Right atrium auricular region (tissue), 2 donors: ENCODE results near the gene EPC2. TPM values are rescaled to one million over a fixed set of nuclear protein-coding genes. Genes with fewer than 3 reads are reported as not detected.
"Not testable (repeated sequence)": the region's sequence is repeated elsewhere in the genome, so short reads cannot be mapped to it uniquely, and the experiment has no call there.

Experiments
- DNase-seq: peaks from one replicate; pipeline ENCODE4 v3.0.0-alpha.2; 2019; ENCODE audit warnings: low spot score
- H3K27ac ChIP-seq, 2 donors: fragments of 200-600 bp; sonication (generic); 1 replicate in 1 of 2; 2 replicates in 1 of 2; pipeline ENCODE4 v1.5.1; 2016 to 2019
- H3K27me3 ChIP-seq, 2 donors: fragments of 200-600 bp; sonication (generic); one replicate each; pipeline versions ENCODE4 v1.5.1 to v1.6.0; 2017 to 2019
- H3K36me3 ChIP-seq: fragments of 200-600 bp; sonication (generic); one replicate; pipeline ENCODE4 v1.5.1; 2016
- H3K4me1 ChIP-seq, 2 donors: fragments of 200-600 bp; sonication (generic); one replicate each; pipeline versions ENCODE4 v1.5.1 to v1.6.0; 2017 to 2019
- H3K4me3 ChIP-seq, 2 donors: fragments of 200-600 bp; sonication (generic); 1 replicate in 1 of 2; 2 replicates in 1 of 2; pipeline ENCODE4 v1.5.1; 2017 to 2019; ENCODE audit warnings: mild to moderate bottlenecking in 1 of 2, moderate library complexity in 1 of 2
- H3K9me3 ChIP-seq, 2 donors: fragments of 200-600 bp; sonication (generic); one replicate each; pipeline ENCODE4 v1.5.1; 2019
- total RNA-seq, 2 donors: library from RNA; depleted of rRNA; stranded (reverse); fragments of >200 nt; gene quantifications; one replicate each; pipeline ENCODE4 v1.1.0, GENCODE V29; 2016
- TF ChIP-seq, protein P1 (sequence below), 2 donors: fragments of 200-600 bp; sonication (generic); IDR thresholded peaks; one replicate each; pipeline ENCODE4 v1.5.1; 2019; ENCODE audit warnings: antibody characterized with exemption in 2 of 2

The EPC2 gene
- total RNA-seq, 2 donors from 2014 or later: 17.8 to 18.3 TPM

DNA sequence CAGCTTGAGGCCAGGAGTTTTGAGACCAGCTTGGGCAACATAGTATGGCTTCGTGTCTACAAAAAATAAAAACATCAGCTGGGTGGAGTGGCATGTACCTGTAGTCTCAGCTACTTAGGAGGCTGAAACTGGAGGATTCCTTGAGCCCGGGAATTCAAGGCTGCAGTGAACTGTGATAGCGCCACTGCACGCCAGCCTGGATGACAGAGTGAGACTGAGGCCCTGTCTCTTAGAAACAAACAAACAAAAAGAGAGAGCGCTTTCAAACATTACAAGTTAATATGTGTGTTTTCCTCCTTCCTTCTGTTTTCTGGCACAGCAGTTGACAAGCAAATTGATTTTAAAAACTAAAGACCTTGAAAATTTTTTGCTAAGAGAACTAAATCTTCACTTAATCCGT lies 9.9 kb downstream of the EPC2 start:
- H3K4me3 ChIP-seq: no peak overlapping the region
- no peaks in the 10 kb centered on the region for H3K36me3 ChIP-seq
- peaks cover 0 to 66% of the 10 kb centered on the region in 2 donors for H3K4me1 ChIP-seq
- DNase-seq: no peak
- H3K9me3 ChIP-seq: no peaks in the 10 kb centered on the region
- TF ChIP-seq, protein P1, sequence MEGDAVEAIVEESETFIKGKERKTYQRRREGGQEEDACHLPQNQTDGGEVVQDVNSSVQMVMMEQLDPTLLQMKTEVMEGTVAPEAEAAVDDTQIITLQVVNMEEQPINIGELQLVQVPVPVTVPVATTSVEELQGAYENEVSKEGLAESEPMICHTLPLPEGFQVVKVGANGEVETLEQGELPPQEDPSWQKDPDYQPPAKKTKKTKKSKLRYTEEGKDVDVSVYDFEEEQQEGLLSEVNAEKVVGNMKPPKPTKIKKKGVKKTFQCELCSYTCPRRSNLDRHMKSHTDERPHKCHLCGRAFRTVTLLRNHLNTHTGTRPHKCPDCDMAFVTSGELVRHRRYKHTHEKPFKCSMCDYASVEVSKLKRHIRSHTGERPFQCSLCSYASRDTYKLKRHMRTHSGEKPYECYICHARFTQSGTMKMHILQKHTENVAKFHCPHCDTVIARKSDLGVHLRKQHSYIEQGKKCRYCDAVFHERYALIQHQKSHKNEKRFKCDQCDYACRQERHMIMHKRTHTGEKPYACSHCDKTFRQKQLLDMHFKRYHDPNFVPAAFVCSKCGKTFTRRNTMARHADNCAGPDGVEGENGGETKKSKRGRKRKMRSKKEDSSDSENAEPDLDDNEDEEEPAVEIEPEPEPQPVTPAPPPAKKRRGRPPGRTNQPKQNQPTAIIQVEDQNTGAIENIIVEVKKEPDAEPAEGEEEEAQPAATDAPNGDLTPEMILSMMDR (IDR thresholded peaks at IDR 0.05): no peak
- no peaks in the 10 kb centered on the region for H3K27me3 ChIP-seq
- no peak overlapping the region for H3K27ac ChIP-seq

DNA sequence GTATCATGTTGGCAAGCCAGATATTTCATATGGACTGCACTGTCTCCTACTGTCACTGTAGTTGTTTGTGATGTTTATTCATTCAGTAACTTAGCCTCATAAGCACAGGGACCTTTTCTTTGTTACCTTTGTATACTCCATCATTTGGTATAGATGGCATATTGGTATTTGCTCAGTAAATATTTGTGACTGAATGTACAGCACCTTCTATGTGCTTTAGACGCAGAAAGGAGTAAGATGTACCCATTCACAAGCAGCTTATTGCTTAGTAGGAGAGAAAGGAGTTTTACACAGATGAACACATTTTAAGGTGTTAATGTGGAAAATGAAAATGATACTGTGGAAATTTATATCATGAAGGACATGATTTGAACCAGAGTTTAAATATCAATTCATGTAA lies 12.0 kb downstream of the EPC2 start:
- H3K27me3 ChIP-seq: no peaks in the 10 kb centered on the region
- H3K9me3 ChIP-seq: no peaks in the 10 kb centered on the region
- DNase-seq: no peak
- peaks cover 0 to 64% of the 10 kb centered on the region in 2 donors for H3K4me1 ChIP-seq
- H3K36me3 ChIP-seq: no peaks in the 10 kb centered on the region
- TF ChIP-seq, protein P1 (IDR thresholded peaks at IDR 0.05): no peak
- H3K27ac ChIP-seq: no peak overlapping the region
- no peak overlapping the region for H3K4me3 ChIP-seq

DNA sequence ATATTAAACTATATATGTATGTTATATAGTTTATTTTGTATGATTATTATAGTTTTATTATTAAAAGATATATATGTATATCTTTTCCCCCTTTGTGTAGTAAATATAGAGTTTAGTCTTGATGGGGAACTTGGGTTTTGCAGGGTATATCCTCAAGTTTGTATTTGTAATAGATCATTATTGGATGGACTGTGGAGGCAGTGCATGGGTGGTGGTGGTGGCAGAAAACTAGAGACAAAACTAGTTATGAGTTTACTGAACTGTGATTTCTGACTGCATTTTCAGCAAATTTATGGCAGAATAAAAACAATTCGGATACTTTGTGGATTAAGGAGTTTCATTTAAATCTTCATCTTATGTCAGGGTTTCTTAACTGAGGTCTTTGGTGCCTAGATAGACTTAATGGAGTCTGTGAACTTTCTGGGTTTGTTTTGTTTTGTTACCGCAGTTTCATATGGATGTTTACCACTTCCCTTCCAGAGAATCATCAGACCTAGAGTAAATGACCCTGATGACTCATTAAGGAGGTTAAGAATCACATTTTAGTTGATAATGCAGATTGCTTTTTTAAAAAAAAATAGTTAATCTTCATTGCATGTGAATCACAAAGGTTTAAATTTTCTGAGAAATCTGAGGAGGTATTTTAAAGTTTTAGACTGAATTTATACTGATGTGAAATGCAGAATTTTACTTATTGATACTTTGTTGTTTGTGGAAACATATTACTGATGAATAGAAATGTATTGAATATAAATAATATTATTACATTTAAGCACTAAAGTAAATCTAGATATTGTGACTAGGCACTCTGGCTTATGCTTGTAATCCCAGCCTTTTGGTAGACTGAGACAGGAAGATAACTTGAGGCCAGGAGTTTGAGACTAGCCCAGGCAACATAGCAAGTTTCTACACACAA lies 14.5 kb downstream of the EPC2 start:
- H3K9me3 ChIP-seq: no peaks in the 10 kb centered on the region
- H3K4me1 ChIP-seq: peaks cover 0 to 44% of the 10 kb centered on the region in 2 donors
- DNase-seq: no peak
- TF ChIP-seq, protein P1 (IDR thresholded peaks at IDR 0.05): no peak
- no peaks in the 10 kb centered on the region for H3K36me3 ChIP-seq
- H3K27ac ChIP-seq: no peak overlapping the region
- no peak overlapping the region for H3K4me3 ChIP-seq
- H3K27me3 ChIP-seq: no peaks in the 10 kb centered on the region

DNA sequence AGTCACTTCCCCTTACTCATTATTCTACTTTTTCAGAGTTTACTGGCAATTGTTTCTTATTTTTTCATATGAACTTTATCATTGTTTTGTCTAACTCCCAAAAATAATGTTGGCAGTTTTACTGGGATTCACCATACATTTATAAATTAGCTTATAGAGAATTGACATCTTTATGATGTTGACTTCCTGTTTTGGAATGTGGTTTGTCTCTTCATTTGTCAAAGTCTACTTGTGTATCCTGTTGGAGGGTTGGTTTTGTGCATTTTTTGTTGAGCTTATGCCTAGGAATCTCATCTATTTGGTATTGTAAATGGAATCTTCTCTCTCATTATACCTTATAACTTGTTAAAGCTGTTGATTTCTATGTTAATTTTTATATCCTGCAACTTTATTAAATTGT lies 16.4 kb downstream of the EPC2 start:
- Histone ChIP-seq H3K9me3 (no peaks in the 10 kb centered on the region), H3K4me1 (peaks cover 0 to 43% of the 10 kb centered on the region in 2 donors), H3K4me3 (no peak overlapping the region), H3K36me3 (no peaks in the 10 kb centered on the region), H3K27me3 (no peaks in the 10 kb centered on the region), H3K27ac (no peak overlapping the region)
- no peak for DNase-seq
- TF ChIP-seq, protein P1 (IDR thresholded peaks at IDR 0.05): no peak

DNA sequence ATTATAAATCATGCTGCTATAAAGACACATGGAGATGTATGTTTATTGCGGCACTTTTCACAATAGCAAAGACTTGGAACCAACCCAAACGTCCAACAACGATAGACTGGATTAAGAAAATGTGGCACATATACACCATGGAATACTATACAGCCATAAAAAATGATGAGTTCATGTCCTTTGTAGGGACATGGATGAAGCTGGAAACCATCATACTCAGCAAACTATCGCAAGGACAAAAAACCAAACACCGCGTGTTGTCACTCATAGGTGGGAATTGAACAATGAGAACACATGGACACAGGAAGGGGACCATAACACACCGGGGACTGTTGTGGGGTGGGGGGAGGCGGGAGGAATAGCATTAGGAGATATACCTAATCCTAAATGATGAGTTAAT lies 17.8 kb downstream of the EPC2 start:
- not testable (repeated sequence) for H3K27me3 ChIP-seq, H3K27ac ChIP-seq, H3K36me3 ChIP-seq, H3K9me3 ChIP-seq, DNase-seq, H3K4me3 ChIP-seq
- H3K4me1 ChIP-seq: peaks cover 0 to 43% of the 10 kb centered on the region in 2 donors

DNA sequence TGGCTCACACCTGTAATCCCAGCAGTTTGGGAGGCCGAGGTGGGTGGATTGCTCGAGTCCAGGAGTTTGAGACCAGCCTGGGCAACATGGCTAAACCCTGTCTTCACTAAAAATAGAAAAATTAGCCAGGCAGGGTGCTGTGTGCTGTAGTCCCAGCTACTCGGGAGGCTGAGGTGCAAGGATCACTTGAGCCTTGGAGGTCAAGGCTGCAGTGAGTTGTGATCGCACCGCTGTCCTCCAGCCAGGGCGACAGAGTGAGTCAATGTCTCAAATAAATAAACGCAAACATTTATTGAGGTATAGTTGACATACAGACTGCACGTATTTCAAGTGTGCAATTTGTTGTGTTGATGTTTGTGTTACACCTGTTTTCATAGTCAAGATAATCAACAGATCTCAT lies 19.7 kb downstream of the EPC2 start:
- H3K27me3 ChIP-seq: no peaks in the 10 kb centered on the region
- peaks cover 0 to 42% of the 10 kb centered on the region in 2 donors for H3K4me1 ChIP-seq
- H3K9me3 ChIP-seq: no peaks in the 10 kb centered on the region
- TF ChIP-seq, protein P1 (IDR thresholded peaks at IDR 0.05): no peak
- no peaks in the 10 kb centered on the region for H3K36me3 ChIP-seq
- DNase-seq: no peak
- no peak overlapping the region for H3K27ac ChIP-seq
- H3K4me3 ChIP-seq: no peak overlapping the region
